ENCODE data around the gene YBX3. TPM values are rescaled to one million over a fixed set of nuclear protein-coding genes. Genes with fewer than 3 reads are reported as not detected.

Gene YBX3
- total RNA-seq, 6 donors from 2014 or later = 216 to 360 (median 287) TPM

DNA sequence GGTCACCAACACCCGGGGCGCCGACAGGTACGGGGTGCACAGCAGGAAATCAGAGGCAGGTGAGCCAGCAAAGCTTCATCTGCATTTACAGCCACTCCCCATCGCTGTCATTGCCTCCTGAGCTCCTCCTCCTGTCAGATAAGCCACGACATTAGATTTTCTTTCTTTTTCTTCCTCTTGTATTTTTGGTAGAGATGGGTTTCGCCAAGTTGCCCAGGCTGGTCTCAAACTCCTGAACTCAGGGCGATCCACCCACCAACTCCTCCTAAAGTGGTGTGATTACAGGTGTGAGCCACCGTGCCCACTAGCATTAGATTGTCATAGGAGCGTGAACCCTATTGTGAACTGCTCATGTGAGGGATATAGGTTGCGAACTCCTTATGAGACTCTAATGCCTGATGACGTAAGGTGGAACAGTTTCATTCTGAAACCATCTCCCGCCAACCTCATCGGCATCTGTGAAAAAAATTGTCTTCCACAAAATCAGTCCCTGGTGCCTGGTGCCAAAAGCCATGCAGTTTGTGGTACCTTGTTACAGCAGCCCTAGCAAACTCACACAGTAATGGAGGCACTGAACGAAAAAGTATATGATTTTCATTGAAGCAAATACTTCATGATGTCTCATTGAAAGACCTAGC is 50.8 kb downstream of the YBX3 start:
- Histone ChIP-seq H3K27me3 (no peaks in the 10 kb centered on the region), H3K27ac (no peak overlapping the region), H3K4me1 (peaks cover 8 to 12% (median 11%) of the 10 kb centered on the region in 4 donors), H3K9me3 (no peaks in the 10 kb centered on the region), H3K36me3 (no peaks in the 10 kb centered on the region), H3K4me3 (peak overlapping the region in 1 of 4 donors; percentile 54)
- no peak for TF ChIP-seq POLR2A (IDR thresholded peaks at IDR 0.05)
- TF ChIP-seq POLR2AphosphoS5 (IDR thresholded peaks at IDR 0.05) = no peak
- TF ChIP-seq EP300 (IDR thresholded peaks at IDR 0.05) = no peak
- ATAC-seq (ENCODE audit: low FRiP score in 2 of 2) (no peak), DNase-seq (no peak)
- 75 to 80% methylated on average over 15 of the region's 15 CpGs for WGBS, 2 donors

DNA sequence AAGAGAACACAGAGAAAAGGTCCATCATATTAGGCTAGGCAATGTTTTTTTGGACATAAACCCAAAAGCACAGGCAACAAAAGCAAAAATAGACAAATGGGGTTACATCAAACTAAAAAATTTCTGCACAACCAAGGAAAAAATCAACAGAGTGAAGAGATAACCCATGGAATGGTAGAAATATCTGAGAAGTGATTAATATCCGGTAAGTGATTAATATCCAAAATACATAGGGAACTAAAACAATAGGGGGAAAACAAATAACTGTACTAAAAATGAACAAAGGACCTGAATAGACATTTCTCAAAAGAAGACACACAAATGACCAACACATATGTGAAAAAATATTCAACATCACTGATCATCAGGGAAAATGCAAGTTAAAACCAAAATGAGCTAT is 53.6 kb downstream of the YBX3 start:
- H3K27me3 ChIP-seq = no peaks in the 10 kb centered on the region
- TF ChIP-seq POLR2AphosphoS5 (IDR thresholded peaks at IDR 0.05) (no peak), EP300 (IDR thresholded peaks at IDR 0.05) (no peak), POLR2A (IDR thresholded peaks at IDR 0.05) (no peak)
- TF ChIP-seq, protein P1, sequence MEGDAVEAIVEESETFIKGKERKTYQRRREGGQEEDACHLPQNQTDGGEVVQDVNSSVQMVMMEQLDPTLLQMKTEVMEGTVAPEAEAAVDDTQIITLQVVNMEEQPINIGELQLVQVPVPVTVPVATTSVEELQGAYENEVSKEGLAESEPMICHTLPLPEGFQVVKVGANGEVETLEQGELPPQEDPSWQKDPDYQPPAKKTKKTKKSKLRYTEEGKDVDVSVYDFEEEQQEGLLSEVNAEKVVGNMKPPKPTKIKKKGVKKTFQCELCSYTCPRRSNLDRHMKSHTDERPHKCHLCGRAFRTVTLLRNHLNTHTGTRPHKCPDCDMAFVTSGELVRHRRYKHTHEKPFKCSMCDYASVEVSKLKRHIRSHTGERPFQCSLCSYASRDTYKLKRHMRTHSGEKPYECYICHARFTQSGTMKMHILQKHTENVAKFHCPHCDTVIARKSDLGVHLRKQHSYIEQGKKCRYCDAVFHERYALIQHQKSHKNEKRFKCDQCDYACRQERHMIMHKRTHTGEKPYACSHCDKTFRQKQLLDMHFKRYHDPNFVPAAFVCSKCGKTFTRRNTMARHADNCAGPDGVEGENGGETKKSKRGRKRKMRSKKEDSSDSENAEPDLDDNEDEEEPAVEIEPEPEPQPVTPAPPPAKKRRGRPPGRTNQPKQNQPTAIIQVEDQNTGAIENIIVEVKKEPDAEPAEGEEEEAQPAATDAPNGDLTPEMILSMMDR (IDR thresholded peaks at IDR 0.05) = no peak
- no peak overlapping the region for H3K27ac ChIP-seq
- 90 to 95% methylated on average over 1 of the region's 1 CpG for WGBS, 2 donors
- no peak for DNase-seq
- no peak for ATAC-seq (ENCODE audit: low FRiP score in 2 of 2)
- no peaks in the 10 kb centered on the region for H3K9me3 ChIP-seq
- H3K36me3 ChIP-seq = no peaks in the 10 kb centered on the region
- peaks cover 7 to 11% (median 11%) of the 10 kb centered on the region in 4 donors for H3K4me1 ChIP-seq
- H3K4me3 ChIP-seq = no peak overlapping the region

DNA sequence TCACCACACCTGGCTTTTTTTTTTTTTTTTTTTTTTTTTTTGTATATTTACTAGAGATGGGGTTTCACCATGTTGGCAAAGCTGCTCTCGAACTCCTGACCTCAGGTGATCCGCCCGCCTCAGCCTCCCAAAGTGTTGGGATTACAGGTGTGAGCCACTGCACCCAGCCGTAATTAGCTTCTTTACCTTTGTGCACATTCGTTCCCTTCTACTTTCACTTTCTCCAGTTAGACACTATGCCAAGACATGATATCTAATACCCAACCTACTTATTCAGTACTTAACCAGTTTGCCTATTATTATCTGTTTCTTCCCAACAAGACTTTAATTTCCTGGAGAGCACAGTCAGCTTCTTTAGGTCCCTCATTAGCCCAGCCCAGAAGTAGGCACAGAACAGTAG is 54.6 kb downstream of the YBX3 start:
- no peak for TF ChIP-seq POLR2AphosphoS5 (IDR thresholded peaks at IDR 0.05)
- no peak for ATAC-seq (ENCODE audit: low FRiP score in 2 of 2)
- WGBS, 2 donors = 45 to 57% methylated on average over 5 of the region's 5 CpGs

DNA sequence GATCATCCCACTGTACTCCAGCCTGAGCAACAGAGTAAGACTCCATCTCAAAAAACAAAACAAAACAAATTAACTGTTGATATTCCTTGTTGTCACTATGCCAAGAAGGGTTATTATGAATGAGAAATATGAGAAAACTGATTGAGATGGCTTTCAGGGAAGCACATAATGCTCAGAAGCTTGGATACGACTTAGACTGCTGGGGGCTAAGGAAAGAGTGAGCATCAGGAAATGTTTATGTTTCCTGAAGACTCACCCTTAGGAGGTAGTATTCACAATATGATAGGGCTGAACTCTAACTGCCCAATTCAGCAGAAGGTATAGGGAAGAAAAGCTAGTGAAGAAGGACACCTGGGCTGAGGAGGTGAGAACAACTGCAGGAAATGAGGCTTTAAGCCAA is 55.5 kb downstream of the YBX3 start:
- no peak overlapping the region for H3K27ac ChIP-seq
- 48 to 52% methylated on average over 1 of the region's 1 CpG for WGBS, 2 donors
- TF ChIP-seq, protein P1 (IDR thresholded peaks at IDR 0.05) = no peak
- TF ChIP-seq POLR2AphosphoS5 (IDR thresholded peaks at IDR 0.05) (no peak), POLR2A (IDR thresholded peaks at IDR 0.05) (no peak), EP300 (IDR thresholded peaks at IDR 0.05) (no peak)

More for the DNA sequence above, 54.6 kb downstream of the YBX3 start:
- Histone ChIP-seq H3K27me3 (no peaks in the 10 kb centered on the region), H3K36me3 (no peaks in the 10 kb centered on the region), H3K9me3 (no peaks in the 10 kb centered on the region), H3K4me3 (peak overlapping the region in 1 of 4 donors; percentile 11), H3K27ac (no peak overlapping the region), H3K4me1 (peaks cover 0 to 3% (median under 1%) of the 10 kb centered on the region in 4 donors)
- DNase-seq = no peak

DNA sequence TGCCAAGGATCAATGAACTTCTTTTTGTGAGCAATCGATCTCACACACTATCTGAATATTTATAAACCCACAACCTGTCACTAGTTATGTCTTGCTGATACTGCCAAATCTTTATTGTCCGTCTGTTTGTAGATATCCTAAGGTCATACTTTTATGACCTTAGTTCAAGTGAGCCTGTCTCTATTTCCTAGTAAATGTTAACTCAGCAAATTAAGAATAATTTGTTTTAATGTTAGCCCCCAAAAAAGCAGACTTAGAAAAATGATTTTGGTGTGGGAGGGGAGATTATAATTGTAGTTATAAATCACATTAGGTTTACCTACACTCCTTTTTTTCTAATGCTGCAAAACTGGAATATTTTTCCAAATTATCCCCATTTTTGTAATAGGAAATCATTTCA is 58.6 kb downstream of the YBX3 start:
- DNase-seq = no peak
- ATAC-seq (ENCODE audit: low FRiP score in 2 of 2) = no peak
- no peak for TF ChIP-seq POLR2A (IDR thresholded peaks at IDR 0.05)
- no peak for TF ChIP-seq POLR2AphosphoS5 (IDR thresholded peaks at IDR 0.05)
- TF ChIP-seq EP300 (IDR thresholded peaks at IDR 0.05) = no peak
- TF ChIP-seq, protein P1 (IDR thresholded peaks at IDR 0.05) = no peak
- Histone ChIP-seq H3K36me3 (no peaks in the 10 kb centered on the region), H3K27me3 (no peaks in the 10 kb centered on the region), H3K4me3 (no peak overlapping the region), H3K4me1 (no peaks in the 10 kb centered on the region), H3K9me3 (no peaks in the 10 kb centered on the region), H3K27ac (no peak overlapping the region)
- WGBS, 2 donors = 69 to 91% methylated on average over 2 of the region's 2 CpGs

More for the DNA sequence above, 55.5 kb downstream of the YBX3 start:
- no peak overlapping the region for H3K4me3 ChIP-seq
- H3K36me3 ChIP-seq = no peaks in the 10 kb centered on the region
- ATAC-seq (ENCODE audit: low FRiP score in 2 of 2) = no peak
- no peaks in the 10 kb centered on the region for H3K9me3 ChIP-seq
- H3K4me1 ChIP-seq = no peaks in the 10 kb centered on the region
- DNase-seq = no peak
- no peaks in the 10 kb centered on the region for H3K27me3 ChIP-seq

DNA sequence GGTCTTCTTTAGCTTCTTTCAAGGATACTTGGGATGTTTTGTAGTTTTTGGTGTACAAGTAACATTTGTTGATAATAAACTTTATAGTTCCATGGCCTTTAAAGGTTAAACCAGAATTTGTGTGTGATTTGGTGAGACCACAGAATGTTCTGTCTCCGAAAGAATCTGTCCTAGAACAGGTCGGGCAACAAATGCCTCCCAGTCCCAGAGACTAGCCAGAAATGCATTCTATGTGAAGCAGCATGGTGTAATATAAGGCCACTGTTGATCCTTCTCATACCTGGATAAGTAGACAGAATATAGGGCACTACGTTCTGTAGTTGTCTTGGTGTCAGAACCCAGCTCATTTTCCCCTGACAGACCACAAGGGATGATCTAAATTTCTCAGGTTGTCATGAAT is 59.3 kb downstream of the YBX3 start:
- H3K36me3 ChIP-seq = no peaks in the 10 kb centered on the region
- H3K27me3 ChIP-seq = no peaks in the 10 kb centered on the region
- no peaks in the 10 kb centered on the region for H3K9me3 ChIP-seq
- no peak overlapping the region for H3K4me3 ChIP-seq
- H3K4me1 ChIP-seq = no peaks in the 10 kb centered on the region
- no peak for TF ChIP-seq POLR2A (IDR thresholded peaks at IDR 0.05)
- 80 to 85% methylated on average over 3 of the region's 3 CpGs for WGBS, 2 donors
- ATAC-seq (ENCODE audit: low FRiP score in 2 of 2) (no peak), DNase-seq (no peak)
- no peak overlapping the region for H3K27ac ChIP-seq

Measured in upper lobe of left lung (tissue), 6 donors.